ENCODE measurements around the gene TEX36.

Gene TEX36

DNA sequence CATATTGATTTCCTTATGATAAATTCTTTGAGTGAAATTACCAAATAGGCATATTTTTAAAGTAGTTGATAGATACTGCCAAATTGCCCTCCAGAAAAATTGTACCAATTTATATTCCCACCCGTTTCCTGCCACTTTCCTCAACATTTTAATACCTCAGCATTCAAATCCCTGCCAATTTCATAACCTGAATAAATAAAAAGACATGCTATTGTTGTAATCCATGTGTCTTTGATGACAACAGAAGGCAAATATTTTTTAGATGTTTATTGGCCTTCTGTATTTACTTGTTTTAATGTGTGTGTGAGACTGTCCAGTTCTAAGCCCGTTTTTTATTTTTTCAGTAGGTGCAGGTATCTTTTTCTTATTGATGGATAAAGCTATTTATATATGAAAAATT, 71.7 kb downstream of the TEX36 start:
- H3K27ac ChIP-seq (ENCODE audit: low read depth, low read length): no peak overlapping the region
- H2AFZ ChIP-seq (ENCODE audit: low read length, unreplicated experiment): no peak overlapping the region
- H3K36me3 ChIP-seq (ENCODE audit: insufficient read depth, low read length): no peaks in the 10 kb centered on the region
- no peak overlapping the region for H3K4me3 ChIP-seq (ENCODE audit: low read depth, low read length)
- no peaks in the 10 kb centered on the region for H3K79me2 ChIP-seq (ENCODE audit: control insufficient read depth, insufficient read depth, low read length, unreplicated experiment)
- no peaks in the 10 kb centered on the region for H3K4me1 ChIP-seq (ENCODE audit: control insufficient read depth, insufficient read depth, low read length, unreplicated experiment)
- H3K27me3 ChIP-seq (ENCODE audit: insufficient read depth, low read length): no peaks in the 10 kb centered on the region

DNA sequence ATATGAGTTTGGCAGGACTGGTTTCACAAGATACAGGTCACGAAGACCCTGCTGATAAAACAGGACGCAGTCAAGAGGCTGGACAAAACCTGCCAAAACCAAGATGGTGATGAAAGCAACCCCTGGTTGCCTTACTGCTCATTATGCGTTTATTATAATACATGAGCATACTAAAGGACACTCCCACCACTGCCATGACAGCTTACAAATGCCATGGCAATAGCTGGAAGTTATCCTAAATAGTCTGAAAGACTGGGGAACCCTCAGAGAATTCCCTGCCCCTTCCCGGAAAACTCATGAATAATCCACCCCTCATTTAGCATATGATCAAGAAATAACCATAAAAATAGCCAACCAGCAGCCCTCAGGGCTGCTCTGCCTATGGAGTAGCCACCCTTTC, 73.1 kb downstream of the TEX36 start:
- H2AFZ ChIP-seq (ENCODE audit: low read length, unreplicated experiment): no peak overlapping the region
- no peaks in the 10 kb centered on the region for H3K36me3 ChIP-seq (ENCODE audit: insufficient read depth, low read length)
- H3K4me1 ChIP-seq (ENCODE audit: control insufficient read depth, insufficient read depth, low read length, unreplicated experiment): no peaks in the 10 kb centered on the region
- no peak overlapping the region for H3K27ac ChIP-seq (ENCODE audit: low read depth, low read length)
- no peak overlapping the region for H3K4me3 ChIP-seq (ENCODE audit: low read depth, low read length)
- H3K79me2 ChIP-seq (ENCODE audit: control insufficient read depth, insufficient read depth, low read length, unreplicated experiment): no peaks in the 10 kb centered on the region
- H3K27me3 ChIP-seq (ENCODE audit: insufficient read depth, low read length): no peaks in the 10 kb centered on the region

DNA sequence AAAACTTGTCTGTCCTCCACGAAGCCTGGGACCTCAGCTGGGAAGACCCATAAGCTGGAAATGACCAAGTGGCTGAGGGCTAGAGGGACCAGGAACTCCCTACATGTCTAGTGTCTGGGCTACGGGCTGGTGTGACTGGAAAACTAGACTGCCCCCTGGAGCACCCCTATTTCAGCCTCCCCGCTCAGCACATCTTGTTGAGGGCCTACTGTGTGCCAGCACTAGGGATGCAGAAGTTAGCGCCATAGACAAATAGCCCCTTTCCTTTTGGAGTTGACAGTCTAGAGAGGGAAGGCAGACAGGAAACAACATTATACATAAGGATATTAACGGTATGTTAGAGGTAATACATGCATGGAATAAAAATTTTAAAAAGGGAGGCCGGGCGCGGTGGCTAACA, 74.5 kb downstream of the TEX36 start:
- H3K79me2 ChIP-seq (ENCODE audit: control insufficient read depth, insufficient read depth, low read length, unreplicated experiment): no peaks in the 10 kb centered on the region
- H3K36me3 ChIP-seq (ENCODE audit: insufficient read depth, low read length): no peaks in the 10 kb centered on the region
- H3K27me3 ChIP-seq (ENCODE audit: insufficient read depth, low read length): no peaks in the 10 kb centered on the region
- H3K4me3 ChIP-seq (ENCODE audit: low read depth, low read length): no peak overlapping the region
- no peak overlapping the region for H3K27ac ChIP-seq (ENCODE audit: low read depth, low read length)
- H3K4me1 ChIP-seq (ENCODE audit: control insufficient read depth, insufficient read depth, low read length, unreplicated experiment): no peaks in the 10 kb centered on the region
- no peak overlapping the region for H2AFZ ChIP-seq (ENCODE audit: low read length, unreplicated experiment)

DNA sequence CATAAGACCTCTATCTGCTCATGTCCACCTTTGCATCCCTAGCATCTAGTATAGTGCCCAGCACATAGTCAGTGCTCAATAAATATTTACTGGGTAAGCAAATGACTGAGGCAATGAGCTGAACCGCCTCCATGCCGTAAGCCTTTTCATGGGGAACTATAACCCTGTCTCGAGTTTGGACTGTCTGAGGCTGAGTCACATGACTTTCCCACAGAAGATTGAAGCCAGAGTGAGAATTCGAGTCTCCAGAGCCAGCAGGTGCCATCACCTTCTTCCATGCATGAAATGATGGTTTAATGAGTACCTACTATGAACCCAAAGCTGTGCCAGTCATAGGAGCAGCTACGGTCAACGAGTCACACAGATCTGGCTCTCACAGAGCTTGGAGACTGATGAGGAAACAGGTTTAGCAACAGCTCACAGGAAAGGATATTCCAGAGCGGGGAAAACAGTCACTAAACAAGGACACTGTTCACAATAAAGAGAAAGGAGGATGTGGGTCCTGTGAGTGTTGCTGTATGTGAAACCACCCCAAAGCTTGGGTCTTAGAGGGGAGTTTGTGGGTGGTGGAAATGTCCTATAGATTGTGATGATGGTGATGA, 75.2 kb downstream of the TEX36 start:
- H3K4me1 ChIP-seq (ENCODE audit: control insufficient read depth, insufficient read depth, low read length, unreplicated experiment): no peaks in the 10 kb centered on the region
- H3K79me2 ChIP-seq (ENCODE audit: control insufficient read depth, insufficient read depth, low read length, unreplicated experiment): no peaks in the 10 kb centered on the region
- no peak overlapping the region for H3K4me3 ChIP-seq (ENCODE audit: low read depth, low read length)
- H3K27me3 ChIP-seq (ENCODE audit: insufficient read depth, low read length): no peaks in the 10 kb centered on the region
- H2AFZ ChIP-seq (ENCODE audit: low read length, unreplicated experiment): no peak overlapping the region
- no peak overlapping the region for H3K27ac ChIP-seq (ENCODE audit: low read depth, low read length)
- H3K36me3 ChIP-seq (ENCODE audit: insufficient read depth, low read length): no peaks in the 10 kb centered on the region

DNA sequence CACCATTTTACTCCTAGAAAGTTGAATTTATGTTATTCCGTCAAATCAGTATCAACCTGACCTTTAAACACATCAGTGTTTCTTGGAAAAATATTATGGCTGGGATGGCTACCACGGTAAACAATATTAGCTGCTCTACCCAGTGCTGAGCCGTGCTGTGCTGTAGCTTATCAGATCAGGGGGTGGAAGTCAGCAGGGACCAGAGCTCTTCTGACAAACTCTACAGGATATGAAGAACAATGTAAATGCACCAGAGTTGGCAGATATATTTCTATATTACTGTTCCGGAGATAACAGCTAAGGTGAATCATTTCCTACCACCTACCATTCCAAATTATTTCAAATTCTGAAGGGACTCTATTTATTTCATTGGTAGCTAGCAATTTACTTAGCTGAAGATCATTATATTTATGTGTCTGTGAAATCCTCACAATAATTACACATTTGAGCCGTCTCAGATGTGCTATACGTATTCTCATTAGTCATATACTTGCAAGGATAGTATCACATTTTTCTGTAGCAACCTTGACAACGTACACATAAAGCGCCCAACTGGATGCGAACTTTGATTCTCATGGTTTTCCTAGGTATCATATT, 76.5 kb downstream of the TEX36 start:
- no peaks in the 10 kb centered on the region for H3K79me2 ChIP-seq (ENCODE audit: control insufficient read depth, insufficient read depth, low read length, unreplicated experiment)
- no peaks in the 10 kb centered on the region for H3K27me3 ChIP-seq (ENCODE audit: insufficient read depth, low read length)
- no peaks in the 10 kb centered on the region for H3K4me1 ChIP-seq (ENCODE audit: control insufficient read depth, insufficient read depth, low read length, unreplicated experiment)
- H3K27ac ChIP-seq (ENCODE audit: low read depth, low read length): no peak overlapping the region
- H3K36me3 ChIP-seq (ENCODE audit: insufficient read depth, low read length): no peaks in the 10 kb centered on the region
- no peak overlapping the region for H2AFZ ChIP-seq (ENCODE audit: low read length, unreplicated experiment)
- no peak overlapping the region for H3K4me3 ChIP-seq (ENCODE audit: low read depth, low read length)

All from ACC112 (cell line).